Endothelial cell (in vitro differentiated cells): ENCODE measurements around the gene OTUB2. TPM values are rescaled to one million over a fixed set of nuclear protein-coding genes. Genes with fewer than 3 reads are reported as not detected.
A peak's percentile ranks its signal among the peaks of the same experiment; 100 is the strongest.
"Not testable (repeated sequence)": the region's sequence is repeated elsewhere in the genome, so short reads cannot be mapped to it uniquely, and the experiment has no call there.

Experiments
- DNase-seq: peaks from one replicate; pipeline ENCODE4 v3.0.0; 2021; ENCODE audit warnings: low spot score
- H3K27ac Mint-ChIP-seq: one replicate; pipeline ENCODE4 v1.8.0; 2021; ENCODE audit warnings: mixed read lengths, inconsistent platforms; ENCODE audit not compliant: unreplicated experiment
- H3K27me3 Mint-ChIP-seq: one replicate; pipeline ENCODE4 v1.8.0; 2021; ENCODE audit warnings: mild to moderate bottlenecking, moderate library complexity, mixed read lengths, inconsistent platforms; ENCODE audit not compliant: unreplicated experiment
- H3K36me3 Mint-ChIP-seq: one replicate; pipeline ENCODE4 v1.8.0; 2021; ENCODE audit warnings: mild to moderate bottlenecking, low read depth, mixed read lengths, inconsistent platforms; ENCODE audit not compliant: unreplicated experiment
- H3K4me1 Mint-ChIP-seq: one replicate; pipeline ENCODE4 v1.8.0; 2021; ENCODE audit warnings: mild to moderate bottlenecking, mixed read lengths, inconsistent platforms; ENCODE audit not compliant: unreplicated experiment
- H3K4me3 Mint-ChIP-seq: one replicate; pipeline ENCODE4 v1.8.0; 2021; ENCODE audit warnings: mild to moderate bottlenecking, mixed read lengths, inconsistent platforms; ENCODE audit not compliant: unreplicated experiment
- H3K9me3 Mint-ChIP-seq: one replicate; pipeline ENCODE4 v1.8.0; 2021; ENCODE audit warnings: mixed read lengths, inconsistent platforms; ENCODE audit not compliant: unreplicated experiment
- total RNA-seq: library from RNA; stranded (reverse); fragmentation: NEBNext Ultra II Directional; extraction: Animal tissue kit (Norgen Biotek cat#: 25700); gene quantifications from one replicate; pipeline ENCODE4 v1.2.1, GENCODE V29; 2021; ENCODE audit not compliant: unreplicated experiment
- TF ChIP-seq, protein P1 (sequence below): fragments of 200-600 bp; sonication (generic); IDR thresholded peaks from one replicate; pipeline ENCODE4 v1.5.0; 2021; ENCODE audit warnings: antibody characterized with exemption; ENCODE audit not compliant: unreplicated experiment

The OTUB2 gene
- total RNA-seq, 1 donor from 2014 or later, result 2.3 TPM

DNA sequence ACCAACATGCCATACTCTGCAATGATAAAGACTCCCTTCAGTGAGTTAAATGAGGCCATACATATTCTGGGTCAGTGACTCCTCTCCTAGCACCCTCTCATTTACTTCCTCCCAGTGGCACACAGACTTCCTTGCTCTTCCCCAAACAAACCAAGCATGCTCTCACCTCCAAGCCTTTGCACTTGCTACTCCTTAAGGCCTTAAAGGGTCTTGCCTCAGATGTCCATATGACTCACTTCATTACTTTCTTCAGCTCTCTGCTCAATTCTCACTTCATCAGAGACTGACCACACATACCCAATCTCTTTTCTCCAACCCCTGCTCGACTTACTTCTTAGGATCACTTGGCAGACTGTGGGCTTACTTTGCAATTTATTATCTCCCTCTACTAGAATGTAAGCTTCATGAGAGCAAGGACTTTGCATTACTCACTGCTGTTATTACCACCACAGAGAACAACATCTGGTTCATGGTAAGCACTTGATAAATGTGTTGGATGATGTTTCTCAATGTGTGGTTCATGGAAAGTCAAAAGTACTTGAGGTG lies 32.1 kb downstream of the OTUB2 start:
- TF ChIP-seq, protein P1, sequence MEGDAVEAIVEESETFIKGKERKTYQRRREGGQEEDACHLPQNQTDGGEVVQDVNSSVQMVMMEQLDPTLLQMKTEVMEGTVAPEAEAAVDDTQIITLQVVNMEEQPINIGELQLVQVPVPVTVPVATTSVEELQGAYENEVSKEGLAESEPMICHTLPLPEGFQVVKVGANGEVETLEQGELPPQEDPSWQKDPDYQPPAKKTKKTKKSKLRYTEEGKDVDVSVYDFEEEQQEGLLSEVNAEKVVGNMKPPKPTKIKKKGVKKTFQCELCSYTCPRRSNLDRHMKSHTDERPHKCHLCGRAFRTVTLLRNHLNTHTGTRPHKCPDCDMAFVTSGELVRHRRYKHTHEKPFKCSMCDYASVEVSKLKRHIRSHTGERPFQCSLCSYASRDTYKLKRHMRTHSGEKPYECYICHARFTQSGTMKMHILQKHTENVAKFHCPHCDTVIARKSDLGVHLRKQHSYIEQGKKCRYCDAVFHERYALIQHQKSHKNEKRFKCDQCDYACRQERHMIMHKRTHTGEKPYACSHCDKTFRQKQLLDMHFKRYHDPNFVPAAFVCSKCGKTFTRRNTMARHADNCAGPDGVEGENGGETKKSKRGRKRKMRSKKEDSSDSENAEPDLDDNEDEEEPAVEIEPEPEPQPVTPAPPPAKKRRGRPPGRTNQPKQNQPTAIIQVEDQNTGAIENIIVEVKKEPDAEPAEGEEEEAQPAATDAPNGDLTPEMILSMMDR, result no peak
- H3K27ac Mint-ChIP-seq, result no peak overlapping the region
- H3K27me3 Mint-ChIP-seq, result peaks cover 6% of the 10 kb centered on the region
- H3K9me3 Mint-ChIP-seq, result no peaks in the 10 kb centered on the region
- H3K36me3 Mint-ChIP-seq, result peaks cover 44% of the 10 kb centered on the region
- no peak for DNase-seq
- peaks cover 9% of the 10 kb centered on the region for H3K4me1 Mint-ChIP-seq
- H3K4me3 Mint-ChIP-seq, result no peak overlapping the region

DNA sequence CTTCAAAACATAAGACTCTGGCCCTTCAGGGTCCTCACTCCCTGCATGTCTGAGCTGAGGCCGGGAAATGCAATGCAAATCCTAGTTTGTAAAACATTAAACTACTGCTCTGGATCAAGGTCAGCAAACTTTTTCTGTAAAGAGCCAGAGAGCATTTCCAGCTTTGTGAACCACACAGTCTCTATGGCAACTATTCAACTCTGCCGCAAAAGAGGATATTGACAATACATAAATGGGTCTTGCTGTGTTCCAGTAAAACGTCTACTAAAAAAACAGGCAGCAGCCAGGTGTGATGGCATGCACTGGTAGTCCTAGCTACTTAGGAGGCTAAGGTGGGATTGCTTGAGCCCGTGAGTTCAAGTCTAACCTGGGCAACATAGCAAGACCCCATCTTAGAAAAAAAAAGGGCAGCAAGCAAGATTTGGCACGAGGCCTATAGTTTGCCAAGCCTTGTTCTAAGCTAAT lies 32.6 kb downstream of the OTUB2 start:
- peaks cover 9% of the 10 kb centered on the region for H3K4me1 Mint-ChIP-seq
- TF ChIP-seq, protein P1, result no peak
- H3K36me3 Mint-ChIP-seq, result peaks cover 43% of the 10 kb centered on the region
- no peak overlapping the region for H3K4me3 Mint-ChIP-seq
- DNase-seq, result no peak
- H3K27me3 Mint-ChIP-seq, result peaks cover 6% of the 10 kb centered on the region
- H3K27ac Mint-ChIP-seq, result no peak overlapping the region
- no peaks in the 10 kb centered on the region for H3K9me3 Mint-ChIP-seq

DNA sequence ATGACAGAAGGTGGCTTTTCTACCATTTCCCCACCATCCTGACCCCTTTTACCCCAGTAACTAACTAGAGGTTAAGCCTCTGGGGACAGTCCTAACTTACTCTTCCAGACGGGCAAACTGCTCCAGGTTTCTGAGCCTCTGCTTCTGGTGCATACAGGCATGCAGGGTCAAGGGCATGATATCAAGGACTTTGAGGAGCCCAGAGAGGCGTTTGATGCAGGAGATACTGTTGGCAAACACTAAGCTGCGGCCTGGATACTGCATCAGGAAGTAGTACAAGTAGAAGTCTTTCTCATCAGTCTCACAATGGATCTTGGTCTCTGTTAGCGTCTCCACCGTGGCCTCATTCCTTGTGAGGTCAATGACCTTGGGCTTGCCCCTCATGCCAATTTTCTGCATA lies 33.9 kb downstream of the OTUB2 start:
- Mint-ChIP-seq H3K9me3 (no peaks in the 10 kb centered on the region), H3K27me3 (peaks cover 4% of the 10 kb centered on the region), H3K4me3 (peak overlapping the region; percentile 56), H3K4me1 (peaks cover 9% of the 10 kb centered on the region), H3K27ac (no peak overlapping the region), H3K36me3 (peaks cover 30% of the 10 kb centered on the region)
- DNase-seq, result no peak
- TF ChIP-seq, protein P1, result no peak

DNA sequence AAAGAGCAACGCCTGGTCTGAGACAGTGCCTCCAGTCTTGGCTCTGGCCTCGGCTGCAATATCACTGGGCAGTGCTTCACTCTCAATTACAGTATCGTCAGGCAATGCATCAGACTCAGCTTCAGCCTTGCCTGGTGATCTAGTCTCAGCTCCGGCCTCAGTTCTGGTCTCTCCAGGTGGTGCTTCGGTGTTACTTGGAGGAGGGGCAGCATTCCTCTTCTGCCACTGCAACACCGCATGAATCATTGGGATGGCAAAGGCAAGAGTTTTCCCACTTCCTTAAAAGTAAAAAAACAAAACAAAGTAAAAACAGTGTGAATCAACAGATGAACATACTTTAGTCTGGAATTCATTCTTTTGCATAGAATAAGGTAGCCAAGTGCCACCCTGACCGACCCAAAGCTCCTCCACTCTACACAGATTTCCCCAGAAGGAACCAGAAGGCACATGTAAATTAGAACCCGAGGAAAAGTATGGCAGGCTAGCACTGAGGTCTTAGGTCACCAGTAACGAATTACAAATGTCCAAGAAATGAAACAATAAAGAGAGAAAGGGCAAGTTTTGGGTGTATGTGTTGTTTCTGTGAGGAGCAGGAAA lies 36.3 kb downstream of the OTUB2 start:
- peaks cover 20% of the 10 kb centered on the region for H3K4me1 Mint-ChIP-seq
- no peaks in the 10 kb centered on the region for H3K9me3 Mint-ChIP-seq
- H3K4me3 Mint-ChIP-seq, result peak overlapping the region; percentile 38
- peak overlapping the region; percentile 72 for H3K27ac Mint-ChIP-seq
- TF ChIP-seq, protein P1, result no peak
- no peak for DNase-seq
- H3K36me3 Mint-ChIP-seq, result peaks cover 20% of the 10 kb centered on the region
- H3K27me3 Mint-ChIP-seq, result peaks cover 4% of the 10 kb centered on the region

DNA sequence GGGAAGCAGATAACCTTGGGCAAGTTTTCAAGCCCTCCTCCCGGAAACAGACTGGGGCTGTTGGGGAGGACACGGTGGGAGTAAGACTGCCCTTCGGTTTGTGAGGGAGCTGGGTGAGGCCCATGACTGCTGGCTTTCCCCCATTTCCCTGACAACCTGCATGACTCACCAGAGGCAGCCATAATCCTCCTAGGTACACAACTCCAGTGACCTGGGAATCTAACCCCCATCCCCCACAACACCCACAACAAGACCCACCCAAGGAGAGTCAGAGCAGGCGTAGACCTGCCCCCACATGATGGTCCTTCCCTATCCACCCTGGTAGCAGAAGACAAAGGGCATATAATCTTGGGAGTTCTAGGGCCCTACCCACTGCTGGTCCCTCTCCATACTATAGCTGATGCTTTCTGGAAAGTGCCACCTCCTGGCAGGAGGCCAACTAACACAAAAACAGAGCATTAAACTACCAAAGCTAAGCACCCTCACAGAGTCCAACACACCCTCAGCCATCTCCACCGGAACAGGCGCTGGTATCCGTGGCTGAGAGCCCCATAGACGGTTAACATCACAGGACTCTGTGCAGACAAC lies 40.0 kb downstream of the OTUB2 start:
- H3K27ac Mint-ChIP-seq, result peak overlapping the region; percentile 58
- peaks cover 4% of the 10 kb centered on the region for H3K9me3 Mint-ChIP-seq
- TF ChIP-seq, protein P1, result no peak
- H3K4me3 Mint-ChIP-seq, result no peak overlapping the region
- H3K27me3 Mint-ChIP-seq, result no peaks in the 10 kb centered on the region
- H3K4me1 Mint-ChIP-seq, result peaks cover 20% of the 10 kb centered on the region
- H3K36me3 Mint-ChIP-seq, result peaks cover 19% of the 10 kb centered on the region
- DNase-seq, result no peak

DNA sequence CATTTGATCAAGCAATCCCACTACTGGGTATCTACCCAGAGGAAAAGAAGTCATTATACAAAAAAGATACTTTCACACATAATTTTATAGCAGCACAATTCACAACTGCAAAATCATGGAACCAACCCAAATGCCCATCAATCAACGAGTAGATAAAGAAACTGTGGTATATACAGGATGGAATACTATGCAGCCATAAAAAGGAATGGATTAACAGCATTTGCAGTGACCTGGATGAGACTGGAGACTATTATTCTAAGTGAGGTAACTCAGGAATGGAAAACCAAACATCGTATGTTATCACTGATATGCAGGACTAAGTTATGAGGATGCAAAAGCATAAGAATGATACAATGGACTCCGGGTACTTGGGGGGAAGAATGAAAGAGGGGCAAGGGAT lies 45.9 kb downstream of the OTUB2 start:
- not testable (repeated sequence) for H3K27ac Mint-ChIP-seq, H3K4me3 Mint-ChIP-seq, H3K4me1 Mint-ChIP-seq, H3K9me3 Mint-ChIP-seq, H3K27me3 Mint-ChIP-seq, DNase-seq
- H3K36me3 Mint-ChIP-seq, result peaks cover 28% of the 10 kb centered on the region
